Measurements from ENCODE around the gene COL4A2.

- TF ChIP-seq SUZ12 (IDR thresholded peaks at IDR 0.05) (no peak), NFRKB (IDR thresholded peaks at IDR 0.05) (no peak), PKNOX1 (IDR thresholded peaks at IDR 0.05) (no peak), SP1 (IDR thresholded peaks at IDR 0.05) (no peak), ZNF384 (IDR thresholded peaks at IDR 0.05) (no peak), FOXA1 (IDR thresholded peaks at IDR 0.05) (no peak), FOXK2 (IDR thresholded peaks at IDR 0.05) (no peak), BHLHE40 (IDR thresholded peaks at IDR 0.05; ENCODE audit: borderline replicate concordance) (no peak), HDGF (IDR thresholded peaks at IDR 0.05; ENCODE audit: borderline replicate concordance) (no peak), FOXM1 (IDR thresholded peaks at IDR 0.05; ENCODE audit: borderline replicate concordance) (no peak), LEF1 (IDR thresholded peaks at IDR 0.05; ENCODE audit: borderline replicate concordance) (no peak), L3MBTL2 (conservative IDR thresholded peaks at IDR 0.05) (no peak), ARNT (IDR thresholded peaks at IDR 0.05) (no peak), ELF4 (IDR thresholded peaks at IDR 0.05) (no peak)
These were observed 1.1 kb upstream of the COL4A2 start for GRCh38 chr13:110305949-110306339.
